HG03159 (cell line): ENCODE results near the gene UGT1A4.

ENCODE experiments used
- ATAC-seq: cut with Tn5 transposase; IDR thresholded peaks from one replicate; pipeline ENCODE4 v1.9.1; 2021; ENCODE audit warnings: mild to moderate bottlenecking, moderate library complexity; ENCODE audit not compliant: unreplicated experiment

Gene UGT1A4

DNA sequence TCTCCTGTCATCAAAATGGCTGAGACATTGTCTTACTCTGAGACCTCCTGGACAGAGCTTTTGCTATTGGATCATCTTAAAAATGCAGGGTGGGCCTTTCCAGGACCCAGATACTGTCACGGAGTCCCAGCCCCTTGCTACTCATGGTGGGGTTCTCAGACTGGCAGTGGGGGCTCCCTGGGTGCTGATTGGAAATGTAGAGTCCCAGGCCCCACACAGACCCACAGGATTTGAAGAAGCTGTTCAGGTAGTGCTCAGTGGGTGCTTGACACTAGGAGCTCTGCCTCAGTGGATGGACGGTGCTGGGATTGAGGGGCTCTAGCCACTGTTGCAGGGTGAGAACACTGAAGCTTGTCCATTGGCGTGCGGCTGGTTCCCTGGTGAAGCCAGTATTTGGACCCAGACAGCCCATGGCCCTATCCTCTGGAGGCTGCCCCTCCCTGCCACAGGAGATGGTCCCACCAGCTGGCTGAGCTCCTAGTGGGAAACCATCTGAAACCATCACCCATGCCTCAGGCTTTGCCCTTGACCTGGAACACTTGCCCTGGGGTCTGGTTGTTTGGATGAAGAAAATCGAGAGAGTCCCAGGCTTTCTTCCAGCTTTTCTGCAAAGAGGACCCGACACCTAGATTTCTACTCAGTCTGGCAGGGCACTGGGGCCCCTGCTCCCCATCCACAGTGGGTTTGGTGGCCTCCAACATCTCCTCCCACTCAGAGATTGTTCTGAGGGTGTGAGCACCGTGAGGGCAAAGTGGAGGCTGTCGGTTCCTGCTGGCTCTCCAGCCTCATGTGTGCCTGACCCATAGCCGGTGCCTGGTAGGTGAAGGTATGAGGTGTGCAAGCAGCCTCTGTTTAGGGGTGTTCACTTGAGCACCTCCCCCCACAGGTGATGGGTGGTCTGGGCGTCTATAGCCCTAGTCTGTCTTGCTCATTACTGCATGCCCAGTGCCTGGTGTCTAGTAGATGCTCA is 89.7 kb downstream of the UGT1A4 start:
- no peak for ATAC-seq

DNA sequence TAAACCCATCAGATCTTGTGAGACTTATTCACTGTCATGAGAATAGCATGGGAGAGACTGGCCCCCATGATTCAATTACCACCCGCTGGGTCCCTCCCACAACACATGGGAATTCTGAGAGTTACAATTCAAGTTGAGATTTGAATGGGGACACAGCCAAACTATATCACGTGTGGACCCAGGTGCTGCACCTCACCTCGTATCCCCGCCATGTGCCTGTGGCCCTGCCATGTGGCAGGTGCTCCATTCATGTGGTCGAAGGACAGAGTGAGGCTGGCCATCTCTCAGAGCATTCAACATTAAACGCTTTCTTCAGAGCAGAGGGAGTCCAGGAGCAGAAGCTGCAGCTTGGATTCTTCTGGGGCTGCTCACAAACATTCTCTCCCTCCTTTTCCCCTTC is 91.8 kb downstream of the UGT1A4 start:
- no peak for ATAC-seq

DNA sequence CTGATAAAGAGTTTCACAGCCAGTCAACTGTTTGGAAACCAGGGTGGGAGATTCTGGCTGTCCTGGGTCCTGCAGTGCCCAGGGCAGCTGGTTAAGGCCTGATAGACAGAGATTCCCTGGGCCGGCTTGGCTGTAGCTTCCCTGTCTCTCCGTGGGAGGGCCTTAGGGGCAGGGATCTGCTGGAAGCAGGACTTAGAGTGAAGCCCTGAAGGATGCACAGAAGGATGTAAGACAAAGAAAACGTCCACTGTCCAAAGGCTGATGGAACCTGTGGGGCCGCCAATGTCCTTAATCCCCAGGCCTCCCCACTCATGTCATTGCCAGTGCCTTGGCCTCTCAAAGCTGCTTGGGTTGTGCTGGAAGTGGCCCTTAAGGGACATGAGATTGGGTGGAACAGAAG is 92.6 kb downstream of the UGT1A4 start:
- ATAC-seq = no peak

DNA sequence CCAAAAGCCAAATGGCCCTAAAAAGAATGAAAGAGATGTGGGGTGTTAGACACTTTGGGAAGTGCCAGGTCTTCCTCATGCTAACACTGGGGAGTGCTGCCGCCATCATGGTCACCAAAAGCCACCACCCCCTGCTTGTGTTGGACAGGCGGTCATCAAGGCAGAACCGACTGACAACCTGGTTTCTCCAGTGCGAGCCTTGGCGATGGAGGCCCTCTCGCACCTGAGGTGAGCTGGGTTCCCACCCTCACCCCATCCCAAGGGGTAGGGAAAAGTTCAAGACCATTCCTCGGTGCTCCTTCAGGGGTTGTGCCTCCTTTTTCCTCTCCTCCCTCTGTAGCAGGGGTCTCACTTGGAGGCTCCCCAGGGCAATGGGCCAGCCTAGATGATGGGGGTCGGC is 93.2 kb downstream of the UGT1A4 start:
- ATAC-seq = no peak

DNA sequence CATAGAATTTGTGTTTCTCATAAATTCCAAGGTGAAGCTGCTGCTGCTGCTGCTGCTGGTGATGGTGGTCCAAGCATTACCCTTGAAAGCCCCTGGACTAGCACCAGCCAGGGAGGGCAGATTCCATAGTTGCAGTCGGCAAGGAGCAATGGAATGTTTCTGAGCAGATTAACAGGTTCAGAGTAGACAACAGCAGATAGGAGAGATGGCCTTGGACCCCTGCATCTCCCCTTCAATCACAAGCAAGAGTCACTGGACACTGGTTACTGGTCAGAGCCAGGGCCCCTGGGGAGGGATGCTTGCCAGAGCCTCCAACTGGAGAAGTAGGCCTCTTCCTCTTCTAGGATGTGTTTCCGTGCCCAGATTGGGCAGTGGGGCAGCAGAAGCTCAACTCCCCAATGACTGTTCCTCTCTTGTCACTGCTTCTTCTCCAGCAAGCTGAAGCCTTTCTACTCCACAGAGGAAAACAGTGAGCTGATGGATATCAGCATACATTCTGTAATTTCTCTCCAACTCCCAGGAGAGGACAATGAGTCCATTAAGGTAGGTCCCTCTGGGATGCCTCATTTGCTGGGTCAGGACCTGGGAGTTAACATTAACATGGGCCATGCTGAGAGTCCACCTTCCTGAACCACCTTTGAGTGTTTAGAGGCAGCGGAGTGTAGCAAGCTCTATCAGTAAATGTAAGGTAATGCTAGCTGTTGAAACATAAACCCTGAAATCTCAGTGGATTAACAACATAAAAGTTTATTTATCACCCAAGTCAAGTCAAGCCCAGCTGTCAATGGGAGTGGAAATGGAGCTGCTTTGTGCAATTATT is 94.9 kb downstream of the UGT1A4 start:
- no peak for ATAC-seq

DNA sequence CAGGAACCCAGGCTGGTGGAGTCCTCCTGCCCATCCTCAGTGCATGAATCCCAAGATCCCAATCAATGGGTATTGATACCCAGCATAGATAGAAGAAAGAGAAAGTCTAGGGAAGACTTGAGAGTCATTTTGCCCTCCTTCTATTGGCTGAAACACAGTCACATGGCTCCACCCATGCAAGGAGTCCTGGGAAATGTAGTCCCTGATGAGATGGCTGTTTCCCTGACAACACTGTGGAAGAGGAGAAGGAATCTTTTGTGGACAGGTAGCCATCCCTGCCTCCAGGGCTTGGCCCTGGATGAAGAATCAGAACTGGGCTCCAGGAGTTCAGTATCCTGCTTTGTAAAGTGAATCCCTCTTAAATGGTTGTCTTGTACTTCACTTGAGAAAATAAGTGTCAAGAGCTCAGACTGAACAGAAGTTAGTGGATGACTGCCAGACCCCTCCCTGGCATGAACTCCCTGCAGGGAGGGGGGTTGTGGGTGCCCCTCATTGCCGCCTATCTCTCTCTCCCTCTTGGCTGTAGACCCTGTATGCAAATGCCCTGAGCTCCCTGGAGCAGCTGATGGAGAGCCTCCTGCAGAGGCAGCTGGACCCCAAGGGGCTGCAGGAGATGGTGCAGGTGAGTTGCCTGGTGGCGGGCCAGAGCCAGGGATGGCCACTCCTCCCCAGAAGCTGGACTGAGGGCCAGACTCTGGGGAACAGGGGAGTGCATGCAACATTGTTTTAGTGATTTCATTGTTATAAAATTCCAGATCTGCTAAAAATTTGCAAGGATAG is 95.7 kb downstream of the UGT1A4 start:
- no peak for ATAC-seq

DNA sequence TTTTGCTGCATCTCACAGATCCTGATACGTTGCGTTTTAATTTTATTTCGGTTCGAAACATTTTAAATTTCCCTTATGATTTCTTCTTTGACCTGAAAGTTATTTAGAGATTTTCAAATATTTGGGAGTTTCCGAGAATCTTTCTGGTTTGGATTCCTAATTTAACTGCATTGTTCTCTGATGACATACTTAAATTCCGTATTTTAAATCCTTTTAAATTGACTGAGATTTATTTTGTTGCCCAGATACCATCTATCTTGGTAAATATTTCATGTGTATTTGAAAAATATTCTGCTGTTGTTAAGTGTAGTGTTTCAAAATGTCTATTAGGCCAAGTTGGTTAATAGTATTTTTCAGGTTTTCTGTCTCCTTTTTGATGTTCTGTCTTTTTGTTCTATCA is 97.3 kb downstream of the UGT1A4 start:
- no peak for ATAC-seq

DNA sequence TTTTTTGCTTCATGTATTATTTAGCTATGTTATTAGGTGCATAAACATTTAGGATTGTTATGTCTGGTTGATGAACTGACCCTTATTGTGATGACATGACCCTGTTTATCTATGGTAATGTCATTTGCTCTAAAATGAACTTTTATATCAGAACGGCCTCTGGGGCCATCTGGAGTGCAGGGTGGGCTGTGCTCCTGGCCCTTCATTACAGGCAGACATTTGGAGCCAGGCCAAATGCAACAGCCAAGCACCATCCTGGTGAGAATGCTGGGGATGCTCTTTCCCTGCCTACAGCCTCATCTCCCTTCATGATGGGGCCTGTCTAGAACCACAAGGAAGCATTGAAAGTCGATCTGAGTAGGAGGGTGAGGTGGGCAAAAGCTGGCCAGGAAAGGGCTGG is 97.8 kb downstream of the UGT1A4 start:
- ATAC-seq = no peak

DNA sequence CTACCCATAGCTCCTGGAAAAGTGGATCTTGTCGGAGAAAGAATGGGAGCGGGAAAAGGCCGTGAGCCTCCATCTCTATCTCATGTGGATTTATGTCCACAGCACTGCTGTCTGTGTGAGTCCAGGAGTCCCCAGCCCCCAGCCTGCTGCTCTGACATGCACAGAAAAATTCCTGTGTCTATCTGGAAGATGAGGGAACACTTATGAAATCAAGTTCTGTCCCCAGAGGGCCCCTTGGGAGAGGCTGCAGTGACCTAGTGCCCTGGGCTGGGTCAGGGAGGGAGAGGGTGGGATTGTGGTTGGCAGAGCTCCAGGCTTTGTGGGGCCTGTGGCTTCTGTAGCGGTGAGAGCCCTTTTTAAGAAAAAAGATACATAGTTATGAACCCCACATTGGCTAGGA is 98.2 kb downstream of the UGT1A4 start:
- ATAC-seq = no peak

DNA sequence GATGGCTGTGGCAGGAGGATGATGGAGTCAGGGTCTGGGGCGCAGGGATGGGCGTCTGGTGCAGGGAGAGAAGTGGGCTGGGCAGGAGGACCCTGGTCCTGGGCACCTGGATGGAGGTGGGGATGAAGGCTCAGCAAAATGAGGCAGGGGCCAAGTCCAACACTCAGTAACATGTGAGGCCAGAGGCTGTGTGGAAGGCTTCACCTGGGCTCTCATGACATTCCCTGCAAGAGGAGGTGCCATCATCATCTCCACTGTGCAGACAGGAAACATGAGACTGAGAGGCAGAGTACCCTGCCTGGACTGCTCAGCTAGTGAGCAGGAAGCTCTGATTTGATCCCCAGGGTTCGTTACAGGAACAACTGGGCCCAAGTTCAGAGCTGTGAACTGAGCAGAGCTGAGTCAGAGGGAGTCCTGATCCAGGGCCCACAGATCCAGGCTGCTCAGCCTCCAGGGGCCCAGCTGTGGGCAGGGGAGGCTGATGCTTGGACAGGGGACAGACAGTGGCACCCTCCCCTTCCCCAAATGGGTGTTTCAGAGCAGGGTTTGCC is 98.9 kb downstream of the UGT1A4 start:
- no peak for ATAC-seq

DNA sequence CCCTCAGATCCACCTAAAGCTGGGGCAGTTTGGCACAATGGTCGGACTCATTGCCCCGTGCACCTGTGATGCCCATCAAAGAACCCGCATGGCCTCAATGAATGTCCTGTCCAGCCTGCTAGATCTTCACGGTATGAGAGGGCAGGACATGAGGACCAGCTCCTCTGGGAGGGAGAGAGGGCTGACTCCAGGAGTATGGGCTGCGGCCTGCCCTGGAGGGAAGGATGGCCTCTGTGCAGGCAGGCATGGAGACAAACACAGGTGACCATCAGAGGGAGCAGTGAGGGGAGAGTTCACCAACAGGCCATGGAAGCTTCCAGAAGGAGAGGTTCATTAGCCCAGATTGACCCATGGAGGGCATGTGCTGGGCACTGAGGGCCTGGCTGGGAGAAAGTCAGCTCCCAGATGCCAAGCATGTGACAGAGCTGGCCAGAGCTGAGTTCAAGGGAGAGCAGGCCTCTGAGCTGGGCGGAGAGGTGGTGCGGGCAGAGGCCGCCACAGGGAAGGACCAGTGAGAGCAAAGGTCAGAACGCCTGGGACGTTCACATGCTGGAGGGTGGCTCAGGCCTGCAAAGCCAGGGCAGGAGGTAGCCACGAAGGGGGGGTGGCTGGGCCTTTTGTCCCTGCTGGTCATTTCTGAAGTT is 99.6 kb downstream of the UGT1A4 start:
- ATAC-seq = no peak

DNA sequence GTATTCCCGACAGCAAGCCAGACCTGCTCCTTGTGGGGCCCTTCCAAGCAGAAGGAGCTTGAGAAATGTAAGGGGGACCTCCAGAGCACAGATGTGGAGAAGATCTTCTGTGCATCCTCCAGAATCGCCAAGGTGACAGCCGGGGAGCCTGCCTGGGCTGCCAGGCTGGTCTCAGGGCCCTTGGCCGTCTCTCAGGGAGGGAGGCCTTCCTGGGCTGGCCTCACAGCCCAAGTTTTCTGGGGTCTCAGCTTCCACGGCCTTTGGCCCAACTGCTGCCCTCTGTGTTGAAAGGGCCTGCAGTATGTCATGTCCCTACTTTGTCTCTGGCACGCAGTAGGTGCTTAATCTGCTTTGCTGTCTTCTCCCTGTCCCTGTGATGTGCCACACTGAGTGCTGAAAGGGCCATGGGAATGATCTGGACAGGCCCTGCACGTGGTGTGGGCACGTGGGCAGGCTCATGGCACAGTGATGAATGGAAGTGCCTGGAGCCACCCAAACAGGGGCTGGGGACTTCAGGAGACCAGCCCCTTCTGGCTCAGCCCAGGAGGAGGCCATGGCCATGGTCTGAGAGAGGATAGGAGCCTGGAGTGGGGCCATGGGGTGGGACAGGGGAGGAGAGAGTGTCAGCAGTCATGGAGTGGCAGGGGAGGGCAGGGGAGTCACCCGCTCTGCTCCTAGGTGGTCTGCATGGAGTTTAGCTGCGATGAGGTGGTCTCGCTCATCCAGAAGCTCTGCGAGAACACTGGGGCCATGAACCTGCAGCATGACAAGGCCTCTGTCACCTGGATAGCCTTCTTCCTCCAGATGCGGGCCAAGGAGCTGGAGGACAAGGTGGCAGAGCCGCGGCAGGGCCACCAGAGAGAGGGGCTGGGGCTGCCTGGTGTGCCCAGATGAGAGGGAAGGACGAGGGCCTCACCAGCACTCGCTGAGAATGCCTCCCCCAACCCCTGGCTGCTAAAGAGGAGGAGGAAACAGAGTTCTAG is 100.4 kb downstream of the UGT1A4 start:
- no peak for ATAC-seq

DNA sequence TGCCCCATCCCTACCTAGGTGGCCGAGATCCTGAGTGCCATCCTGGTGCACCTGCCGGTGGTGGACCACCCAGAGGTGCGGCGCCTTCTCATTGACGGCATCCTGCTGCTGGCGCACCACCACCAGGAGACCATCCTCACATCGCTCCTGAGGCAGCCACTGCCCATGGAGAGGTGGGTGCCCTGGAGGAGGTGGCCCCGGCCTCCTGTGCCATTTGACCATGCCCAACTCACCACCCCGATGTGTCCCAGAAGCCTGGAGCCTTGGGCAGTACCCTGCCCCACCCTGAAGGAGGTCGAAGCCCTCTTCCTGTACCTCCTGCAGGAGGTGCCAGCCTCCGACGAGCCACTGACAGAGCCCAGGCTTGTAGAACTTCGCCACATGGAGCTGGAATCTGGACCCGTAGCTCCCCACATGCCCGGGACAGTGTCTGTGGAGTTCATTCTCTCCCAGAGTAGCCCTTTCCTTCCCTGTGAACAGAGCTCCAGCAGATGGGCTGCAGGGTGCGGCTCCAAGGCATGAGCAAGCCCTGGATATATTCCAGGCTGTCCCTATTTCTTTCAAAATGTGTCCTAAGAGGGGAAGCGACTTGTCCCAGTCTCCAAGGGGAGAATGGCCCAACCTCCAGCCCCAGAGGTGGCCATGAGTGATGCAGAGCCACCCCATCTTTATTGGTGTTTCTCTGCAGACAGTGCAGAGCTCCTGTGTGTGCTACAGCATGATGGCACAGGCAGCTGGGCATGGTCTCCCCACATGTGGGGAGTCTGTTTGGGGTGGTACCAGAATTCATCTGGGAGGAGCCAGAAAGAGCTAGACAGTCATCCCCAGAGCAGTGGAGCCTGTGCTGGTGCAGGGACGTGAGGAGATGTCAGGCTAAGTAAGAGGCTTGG is 101.6 kb downstream of the UGT1A4 start:
- no peak for ATAC-seq

DNA sequence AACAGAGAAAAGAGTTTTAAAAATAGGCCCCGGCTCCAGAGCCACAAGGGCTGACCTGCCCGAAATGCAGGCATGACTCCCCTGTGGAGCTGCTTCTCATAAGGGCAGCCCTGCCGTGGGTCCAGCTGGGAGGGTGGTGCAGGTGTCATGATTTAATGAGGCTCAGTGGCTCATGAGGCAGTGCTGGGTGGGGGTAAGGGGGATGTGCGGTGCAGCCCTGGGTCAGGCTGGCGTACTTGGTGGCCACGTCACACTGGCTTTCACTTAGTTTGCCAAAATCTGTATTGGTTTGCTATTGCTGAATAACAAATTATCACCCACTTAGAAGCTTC is 102.2 kb downstream of the UGT1A4 start:
- ATAC-seq = no peak

DNA sequence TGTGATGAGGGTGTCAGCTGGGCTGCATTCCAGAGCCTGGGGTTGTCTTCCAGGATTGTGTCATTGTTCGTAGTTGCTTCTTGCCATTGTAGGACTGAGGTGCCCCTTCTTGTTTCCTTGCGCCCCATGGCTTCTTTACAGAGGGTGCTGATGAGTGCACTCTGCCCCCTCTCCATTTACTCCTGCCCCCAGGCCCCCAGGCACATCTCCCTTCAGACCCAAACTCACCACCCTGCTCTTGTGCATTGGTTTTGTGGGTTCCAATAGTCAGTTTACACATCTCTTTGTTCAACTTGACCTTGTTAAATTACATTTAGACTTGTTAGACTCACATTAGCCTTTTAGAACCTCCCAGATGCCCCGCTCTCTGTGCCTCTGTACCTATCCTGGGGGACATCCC is 102.7 kb downstream of the UGT1A4 start:
- ATAC-seq = no peak

DNA sequence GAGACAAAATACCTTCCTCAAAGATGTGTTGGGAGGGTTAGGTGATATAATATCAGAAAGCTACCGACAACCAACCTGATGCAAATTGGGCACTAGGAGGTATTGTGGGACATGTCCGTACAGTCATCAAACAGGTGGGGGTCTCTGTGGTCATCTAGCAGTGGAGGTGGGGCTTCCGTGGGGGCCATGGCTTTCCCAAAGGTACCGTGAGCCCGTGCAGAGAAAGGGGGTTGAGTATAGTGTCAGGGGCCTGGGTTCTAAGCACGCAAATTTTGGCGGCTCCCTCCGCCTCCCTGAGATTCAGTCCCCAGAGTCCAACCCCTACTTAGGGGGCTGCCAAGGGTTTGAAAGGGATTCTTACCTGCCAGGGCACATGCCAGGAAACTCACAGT is 103.2 kb downstream of the UGT1A4 start:
- ATAC-seq = no peak

DNA sequence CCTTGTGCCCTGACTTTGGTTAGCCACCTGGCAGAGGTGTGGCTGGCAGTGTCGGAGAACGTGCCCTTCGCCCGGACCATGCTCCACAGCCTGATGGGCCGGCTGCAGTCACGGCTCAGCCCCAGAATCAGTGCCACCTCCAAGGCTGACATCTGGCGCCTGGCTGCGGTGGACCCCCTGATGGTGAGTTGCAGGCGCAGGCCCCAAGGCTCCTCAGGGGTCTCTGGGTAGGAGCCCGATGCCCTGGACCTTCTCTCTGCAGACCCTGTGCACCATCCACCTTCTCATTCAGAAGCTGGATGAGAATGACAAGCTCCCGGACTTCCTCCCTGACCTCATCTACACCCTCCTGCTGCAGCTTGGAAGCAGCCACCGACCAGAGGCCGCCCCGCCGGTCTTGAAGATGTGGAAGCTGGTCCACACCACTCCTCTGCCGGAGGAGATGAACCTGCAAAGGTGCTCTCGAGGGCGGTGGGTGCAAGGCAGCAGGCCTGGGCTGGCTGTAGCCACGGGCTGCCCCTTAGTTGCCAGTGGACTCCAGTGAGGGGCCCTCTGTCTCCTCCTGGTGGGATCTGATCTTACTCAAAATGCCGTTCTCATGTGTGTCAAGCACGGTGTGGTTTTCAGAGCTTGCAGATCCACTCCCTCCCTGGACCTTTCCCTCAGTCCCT is 103.7 kb downstream of the UGT1A4 start:
- no peak for ATAC-seq
